Right cardiac atrium (tissue), 5 donors: ENCODE measurements around the gene JAML. TPM values are rescaled to one million over a fixed set of nuclear protein-coding genes. Genes with fewer than 3 reads are reported as not detected.

ENCODE experiments used
- ATAC-seq, 2 donors: fragments of 200-7000 bp; cut with Tn5 transposase; one replicate each; pipeline versions ENCODE4 v1.8.0 to v1.9.1; 2020; ENCODE audit warnings: moderate library complexity in 2 of 2, mild to moderate bottlenecking in 1 of 2
- DNase-seq, 3 donors: peaks; one replicate each; pipeline ENCODE4 v3.0.0-alpha.2; 2020
- H3K27ac ChIP-seq: one replicate; pipeline ENCODE4 v1.5.1; 2013; ENCODE audit warnings: mild to moderate bottlenecking, low read length, control low read depth, moderate library complexity
- H3K27me3 ChIP-seq: one replicate; pipeline ENCODE4 v1.6.1; 2013; ENCODE audit not compliant: control insufficient read depth, insufficient read depth
- H3K4me1 ChIP-seq: one replicate; pipeline ENCODE4 v1.6.1; 2013; ENCODE audit warnings: low read length; ENCODE audit not compliant: control insufficient read depth, insufficient read depth
- H3K4me3 ChIP-seq: one replicate; pipeline ENCODE4 v1.5.1; 2013; ENCODE audit warnings: low read length, control low read depth
- H3K9me3 ChIP-seq: one replicate; pipeline ENCODE4 v1.6.1; 2013; ENCODE audit warnings: low read length; ENCODE audit not compliant: control insufficient read depth
- WGBS: extraction: QIAGEN DNeasy Blood & Tissue Kit; methylation state at CpG from one replicate; pipeline ENCODE4 v1.1.7; 2013; 5-methylcytosine and 5-hydroxymethylcytosine counted together
- intact Hi-C, 4 donors: fragments of 100-400 bp; cut with DNase I; formaldehyde crosslinking; loops; one replicate each; pipeline versions ENCODE4 v1.11.0 to v1.14.0; 2022 to 2023
- polyA plus RNA-seq: library from polyadenylated mRNA; stranded (reverse); fragments of 200-250 nt; gene quantifications from one replicate; pipeline ENCODE4 v1.2.3, GENCODE V29; 2013
- total RNA-seq, 4 donors: library from RNA; stranded (reverse); fragmentation: NEBNext Ultra II Directional; extraction: Animal tissue kit (Norgen Biotek cat#: 25700); gene quantifications; one replicate each; pipeline ENCODE4 v1.2.1, GENCODE V29; 2021
- donor health status: healthy with polysubstance abuse.
- donor health status: DM: no; HTN: yes; CAD: no.
- donor health status: DM: no; HTN: no; CAD: no.
- donor health status: DM: no; HTN: yes; CAD: no; lungs with severe emphysema.
- donor health status: DM: yes; HTN: yes; CAD: no.

Gene JAML
- total and polyA plus RNA-seq, 5 donors: 2.0 to 8.0 (median 2.6) TPM

DNA sequence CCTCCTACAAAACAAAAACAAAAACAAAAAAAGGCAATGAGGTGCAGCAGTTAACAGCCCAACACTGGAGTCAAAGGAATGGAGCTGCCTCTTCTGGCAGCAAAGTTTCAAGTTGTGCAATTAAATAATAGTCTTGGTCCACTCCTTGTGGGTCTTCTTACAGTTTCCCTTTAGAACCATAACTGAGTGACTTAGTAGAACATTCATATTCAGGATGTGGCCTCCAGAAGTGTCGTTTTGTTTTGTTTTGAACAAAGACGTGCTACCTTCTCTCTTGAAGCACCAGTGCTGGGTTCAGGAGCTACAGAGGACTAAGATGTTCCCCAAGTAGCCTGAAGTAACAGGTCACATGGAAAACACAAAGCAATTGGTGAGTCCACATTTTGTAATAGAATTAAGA, 2.0 kb upstream of the JAML start:
- 60% methylated on average over 2 of the region's 2 CpGs for WGBS
- no peaks in the 10 kb centered on the region for H3K27me3 ChIP-seq
- ATAC-seq: no peak
- H3K9me3 ChIP-seq: no peaks in the 10 kb centered on the region
- no peak overlapping the region for H3K27ac ChIP-seq
- no peaks in the 10 kb centered on the region for H3K4me1 ChIP-seq
- H3K4me3 ChIP-seq: no peak overlapping the region
- intact Hi-C loops: no loop called here
- DNase-seq: no peak

DNA sequence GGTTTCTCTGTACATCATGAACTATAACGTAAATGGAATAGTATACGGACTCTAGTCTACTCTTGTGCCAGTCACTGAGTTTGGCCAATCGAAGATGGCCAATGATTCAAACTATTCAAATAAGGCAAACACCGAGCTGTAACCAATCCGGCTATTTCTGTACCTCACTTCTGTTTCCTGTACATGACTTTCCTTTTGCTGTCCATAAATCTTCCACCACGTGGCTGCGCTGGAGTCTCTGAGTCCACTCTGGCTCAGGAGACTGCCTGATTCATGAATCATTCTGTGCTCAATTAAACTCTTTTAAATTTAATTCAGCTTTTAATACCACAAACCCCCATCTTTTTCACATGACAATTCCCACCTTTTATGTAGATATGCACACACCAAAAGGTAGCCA, 1.5 kb upstream of the JAML start:
- H3K4me1 ChIP-seq: no peaks in the 10 kb centered on the region
- ATAC-seq (no peak), DNase-seq (peak in 1 of 3 donors; percentile 63)
- intact Hi-C loops: no loop called here
- 70% methylated on average over 7 of the region's 7 CpGs for WGBS
- H3K4me3 ChIP-seq: no peak overlapping the region
- H3K27ac ChIP-seq: no peak overlapping the region
- no peaks in the 10 kb centered on the region for H3K9me3 ChIP-seq
- H3K27me3 ChIP-seq: no peaks in the 10 kb centered on the region

DNA sequence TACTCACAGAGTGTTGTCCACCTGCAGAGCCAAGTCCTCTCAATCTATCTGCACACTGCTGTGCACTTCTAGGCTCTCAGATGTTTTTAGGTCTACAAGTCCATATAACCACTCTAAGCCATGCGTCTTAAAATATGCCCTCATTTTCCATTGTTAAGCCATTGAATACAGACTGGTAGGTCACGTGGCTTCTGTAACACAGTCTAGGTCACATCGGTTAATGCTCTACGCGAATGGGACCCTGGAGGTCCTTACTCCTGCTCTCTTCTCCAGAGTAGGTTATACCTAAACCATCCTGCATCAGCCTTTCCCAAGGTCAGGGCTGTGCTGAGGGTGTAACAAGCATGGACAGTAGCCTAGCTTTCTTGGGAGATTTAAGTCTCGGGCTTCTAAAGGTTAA, 819 bp downstream of the JAML start:
- ATAC-seq (no peak), DNase-seq (no peak)
- 79% methylated on average over 6 of the region's 6 CpGs for WGBS
- Histone ChIP-seq H3K27me3 (no peaks in the 10 kb centered on the region), H3K4me1 (no peaks in the 10 kb centered on the region), H3K4me3 (no peak overlapping the region), H3K27ac (no peak overlapping the region), H3K9me3 (no peaks in the 10 kb centered on the region)
- intact Hi-C loops: no loop called here

DNA sequence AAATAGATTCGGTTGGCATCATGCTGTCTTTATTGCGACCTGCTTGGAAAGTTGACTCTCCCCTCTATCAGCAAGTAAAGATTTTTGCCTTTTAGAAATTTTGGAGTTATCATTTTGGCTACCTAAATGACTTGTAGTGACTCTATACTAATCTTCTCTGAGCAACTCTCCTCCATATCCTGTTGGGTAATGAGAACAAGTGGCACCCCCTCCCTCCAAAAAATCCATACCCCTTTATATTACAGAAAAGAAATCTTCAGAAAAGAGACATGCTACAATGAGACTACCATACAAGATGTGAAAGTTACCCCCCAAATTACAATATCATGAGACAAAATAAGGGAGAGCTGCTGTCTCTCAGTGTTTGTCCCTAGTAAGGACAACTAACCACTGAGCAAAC, 1.2 kb downstream of the JAML start:
- Histone ChIP-seq H3K27ac (no peak overlapping the region), H3K27me3 (no peaks in the 10 kb centered on the region), H3K4me1 (no peaks in the 10 kb centered on the region), H3K4me3 (no peak overlapping the region), H3K9me3 (no peaks in the 10 kb centered on the region)
- no peak for ATAC-seq
- intact Hi-C loops: no loop called here
- DNase-seq: no peak
- 78% methylated on average over 2 of the region's 2 CpGs for WGBS

DNA sequence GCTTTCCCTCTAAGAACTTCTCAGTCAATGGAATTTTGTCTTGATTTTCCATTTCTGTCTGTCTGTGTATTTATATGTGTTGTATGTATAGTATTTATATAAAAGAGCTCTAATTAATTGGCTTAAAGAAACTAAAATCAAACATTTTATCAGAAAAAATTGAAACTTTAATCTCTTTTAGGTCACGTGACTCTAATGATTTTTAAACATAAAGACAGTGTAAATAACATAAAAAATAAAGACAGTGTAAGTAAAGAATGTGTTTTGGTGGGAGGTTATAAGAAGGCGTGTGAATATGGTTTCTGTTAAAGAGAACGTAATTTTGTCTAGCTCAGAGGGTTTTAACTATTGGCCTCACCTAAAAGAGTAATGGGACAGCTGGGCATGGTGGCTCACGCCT, 2.4 kb downstream of the JAML start:
- no peak overlapping the region for H3K27ac ChIP-seq
- H3K27me3 ChIP-seq: no peaks in the 10 kb centered on the region
- intact Hi-C loops: no loop called here
- no peaks in the 10 kb centered on the region for H3K4me1 ChIP-seq
- DNase-seq (no peak), ATAC-seq (no peak)
- WGBS: 63% methylated on average over 4 of the region's 4 CpGs
- H3K9me3 ChIP-seq: no peaks in the 10 kb centered on the region
- H3K4me3 ChIP-seq: no peak overlapping the region

DNA sequence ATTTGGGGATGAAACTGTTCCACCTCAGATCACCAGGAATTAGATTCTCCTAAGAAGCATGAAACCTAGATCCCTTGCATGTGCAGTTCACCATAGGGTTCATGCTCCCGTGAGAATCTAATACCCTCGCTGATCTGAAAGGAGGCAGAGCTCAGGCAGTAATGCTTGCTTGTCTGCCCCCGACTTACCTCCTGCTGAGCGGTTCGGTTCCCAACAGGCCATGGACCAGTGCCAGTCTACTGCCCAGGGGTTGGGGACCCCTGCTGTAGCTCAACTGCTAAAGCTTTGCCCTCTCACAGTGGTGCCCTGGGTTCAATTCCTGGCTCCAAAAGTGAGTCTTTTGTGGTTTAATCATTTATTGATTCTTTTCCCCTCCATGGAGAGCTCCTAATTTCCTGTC, 3.4 kb downstream of the JAML start:
- Histone ChIP-seq H3K27ac (no peak overlapping the region), H3K9me3 (no peaks in the 10 kb centered on the region), H3K4me3 (no peak overlapping the region), H3K4me1 (no peaks in the 10 kb centered on the region), H3K27me3 (no peaks in the 10 kb centered on the region)
- ATAC-seq (no peak), DNase-seq (no peak)
- intact Hi-C loops: no loop called here
- WGBS: 70% methylated on average over 5 of the region's 5 CpGs

DNA sequence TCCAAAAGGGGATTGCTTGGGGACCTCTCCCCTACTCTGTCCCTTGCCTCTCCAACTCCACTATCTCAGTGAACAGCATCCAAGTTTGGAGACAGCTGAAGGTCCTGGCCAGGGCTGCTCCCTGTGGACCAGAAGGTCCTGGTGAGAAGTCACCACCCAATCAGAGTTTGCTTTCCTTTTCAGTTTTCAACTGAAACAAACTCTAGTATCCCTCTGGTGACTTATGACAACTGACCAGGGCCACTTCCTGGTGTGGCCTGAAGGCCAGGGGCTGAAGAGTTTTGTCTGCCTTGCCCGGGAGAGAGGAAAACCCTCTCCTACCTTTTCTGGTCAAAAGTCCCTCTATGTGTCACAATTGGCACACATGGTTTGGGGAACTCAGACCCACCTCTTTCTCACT, 5.1 kb downstream of the JAML start:
- 48% methylated on average over 1 of the region's 1 CpG for WGBS
- intact Hi-C loops: no loop called here
- ATAC-seq: no peak
- Histone ChIP-seq H3K4me1 (no peaks in the 10 kb centered on the region), H3K27me3 (no peaks in the 10 kb centered on the region), H3K4me3 (no peak overlapping the region), H3K9me3 (no peaks in the 10 kb centered on the region), H3K27ac (no peak overlapping the region)
- no peak for DNase-seq

DNA sequence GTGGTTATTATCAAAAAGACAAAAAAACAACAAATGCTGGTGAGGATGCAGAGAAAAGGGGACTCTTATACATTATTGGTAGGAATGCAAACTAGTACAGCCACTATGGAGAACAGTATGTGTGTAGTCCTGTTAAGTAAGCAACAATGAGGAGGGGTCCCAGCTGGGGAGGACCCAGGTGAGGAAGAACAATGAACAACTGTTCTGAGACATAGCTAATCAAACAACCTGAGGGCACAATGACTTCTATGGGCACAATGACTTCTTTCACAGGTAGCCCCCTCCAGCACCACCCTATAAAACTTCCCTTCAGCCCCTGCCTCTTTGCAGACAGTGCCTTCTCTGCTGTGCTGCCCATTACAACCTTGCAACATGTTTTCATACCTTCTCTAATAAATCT, 5.6 kb downstream of the JAML start:
- Histone ChIP-seq H3K9me3 (no peaks in the 10 kb centered on the region), H3K27me3 (no peaks in the 10 kb centered on the region), H3K4me1 (no peaks in the 10 kb centered on the region), H3K4me3 (no peak overlapping the region), H3K27ac (no peak overlapping the region)
- DNase-seq (no peak), ATAC-seq (no peak)
- intact Hi-C loops: no loop called here

DNA sequence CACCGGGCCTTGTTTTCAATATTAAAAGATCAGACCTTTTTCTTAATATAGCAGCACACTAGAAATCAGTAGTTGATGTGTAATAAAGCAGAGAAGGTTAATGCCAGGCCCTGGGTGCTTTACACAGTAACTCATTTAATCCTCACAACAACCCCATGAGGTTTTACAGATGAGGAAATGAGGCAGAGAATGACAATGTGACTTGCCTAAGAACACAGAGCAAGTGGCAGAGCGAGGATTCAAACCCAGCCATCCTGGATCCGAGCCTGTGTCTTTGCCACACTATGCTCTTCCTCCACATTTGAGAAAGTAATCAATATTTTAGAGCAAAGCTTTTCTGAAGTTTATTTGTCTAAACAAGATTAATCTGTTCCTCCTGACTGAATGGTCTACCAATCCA, 7.2 kb downstream of the JAML start:
- Histone ChIP-seq H3K27ac (no peak overlapping the region), H3K27me3 (no peaks in the 10 kb centered on the region), H3K9me3 (no peaks in the 10 kb centered on the region), H3K4me3 (no peak overlapping the region), H3K4me1 (no peaks in the 10 kb centered on the region)
- intact Hi-C loops: no loop called here
- 81% methylated on average over 3 of the region's 3 CpGs for WGBS
- ATAC-seq (no peak), DNase-seq (no peak)

DNA sequence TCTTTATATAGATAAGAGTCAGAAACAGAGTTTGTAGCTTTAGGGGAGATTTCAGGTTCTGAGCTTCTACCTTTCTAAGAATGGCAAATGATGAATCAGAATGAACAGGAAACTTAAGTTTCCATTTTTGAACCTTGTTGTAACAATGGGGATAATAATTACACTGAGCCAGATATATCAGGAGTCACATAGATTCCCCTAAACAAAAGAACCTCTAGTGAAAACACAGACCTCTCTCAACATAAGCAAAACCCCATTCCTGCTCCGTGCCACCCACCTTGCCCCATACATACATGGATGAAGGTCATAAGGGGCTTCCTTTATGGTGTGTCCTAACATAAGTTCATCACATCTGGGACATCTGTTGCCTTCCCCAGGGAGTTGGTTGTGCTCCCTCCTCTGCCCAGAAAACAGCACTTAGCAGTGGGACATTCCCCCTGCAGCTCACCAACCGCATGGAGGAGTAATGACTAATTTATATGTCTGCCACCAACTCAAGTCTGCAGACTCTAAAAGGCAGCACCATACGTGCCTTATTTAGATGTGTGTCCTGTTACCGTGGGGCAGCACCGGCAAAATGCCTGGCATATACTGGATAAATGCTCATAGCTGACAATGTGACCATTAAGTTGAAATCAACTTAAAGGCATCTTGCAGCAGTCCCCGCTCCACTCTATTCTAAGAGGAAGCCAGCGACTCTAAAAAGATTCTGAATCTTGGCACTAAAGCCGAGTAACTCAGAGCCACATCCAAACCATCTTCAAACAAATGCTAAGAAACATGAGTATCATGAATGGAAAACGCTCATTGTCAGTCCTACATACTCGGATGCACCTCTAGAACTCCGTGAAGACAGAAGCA, 8.0 kb downstream of the JAML start:
- DNase-seq: no peak
- intact Hi-C loops: no loop called here
- Histone ChIP-seq H3K4me3 (no peak overlapping the region), H3K9me3 (no peaks in the 10 kb centered on the region), H3K4me1 (no peaks in the 10 kb centered on the region), H3K27ac (no peak overlapping the region), H3K27me3 (no peaks in the 10 kb centered on the region)
- WGBS: 76% methylated on average over 11 of the region's 11 CpGs
- no peak for ATAC-seq

DNA sequence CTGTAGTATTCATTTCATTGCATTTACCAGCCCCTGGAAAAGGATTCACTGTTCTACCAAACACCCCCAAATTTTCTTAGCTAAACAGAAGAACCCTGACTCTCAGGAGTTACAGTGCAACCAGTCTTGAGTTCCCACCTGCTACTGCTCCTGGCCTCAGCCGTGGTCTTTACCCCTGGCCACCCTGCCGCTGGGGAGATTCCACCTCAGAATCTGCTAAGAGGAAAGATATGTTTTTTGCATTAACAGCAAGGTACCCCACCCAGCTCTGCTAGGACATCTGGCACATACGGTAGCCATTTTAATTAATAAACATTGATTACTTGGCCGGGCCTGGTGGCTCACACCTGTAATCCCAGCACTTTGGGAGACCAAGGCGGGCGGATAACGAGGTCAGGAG, 9.0 kb downstream of the JAML start:
- intact Hi-C loops: no loop called here
- Histone ChIP-seq H3K27me3 (no peaks in the 10 kb centered on the region), H3K9me3 (no peaks in the 10 kb centered on the region), H3K4me1 (no peaks in the 10 kb centered on the region), H3K27ac (no peak overlapping the region), H3K4me3 (no peak overlapping the region)
- no peak for ATAC-seq
- WGBS: 94% methylated on average over 7 of the region's 7 CpGs
- no peak for DNase-seq

DNA sequence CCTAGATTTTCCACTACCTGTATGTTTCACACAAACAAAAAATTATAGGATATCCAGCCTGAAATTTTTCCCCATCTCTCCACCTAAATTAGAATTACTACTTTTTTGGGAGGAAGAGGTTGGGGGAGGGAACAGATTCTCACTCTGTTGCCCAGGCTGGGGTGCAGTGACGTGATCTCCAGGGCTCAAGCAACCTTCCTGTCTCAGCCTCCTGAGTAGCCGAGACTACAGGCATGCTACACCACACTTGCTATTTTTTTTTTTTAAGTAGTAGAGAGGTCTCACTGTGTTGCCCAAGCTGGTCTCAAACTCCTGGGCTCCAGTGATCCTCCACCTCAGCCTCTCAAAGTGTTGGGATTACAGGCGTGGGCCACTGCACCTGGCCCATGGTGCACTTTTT, 9.5 kb downstream of the JAML start:
- Histone ChIP-seq H3K27me3 (no peaks in the 10 kb centered on the region), H3K27ac (no peak overlapping the region), H3K9me3 (no peaks in the 10 kb centered on the region), H3K4me3 (no peak overlapping the region), H3K4me1 (peaks cover 3% of the 10 kb centered on the region)
- ATAC-seq (no peak), DNase-seq (no peak)
- intact Hi-C loops: no loop called here
- WGBS: 78% methylated on average over 3 of the region's 3 CpGs
